Panc1 (cell line): ENCODE results near the gene MKKS. TPM values are rescaled to one million over a fixed set of nuclear protein-coding genes. Genes with fewer than 3 reads are reported as not detected.

Experiments
- ATAC-seq: fragments of 200-7000 bp; cut with Tn5 transposase; 2 replicates; pipeline ENCODE4 v1.9.1; 2020; ENCODE audit warnings: mild to moderate bottlenecking, moderate library complexity
- BruUV-seq: library from RNA; stranded (reverse); fragments of 400-500 nt; replicated peaks from 2 replicates; lab custom pipeline; 2021; lab: Mats Ljungman, UMichigan
- CTCF ChIA-PET: fragments of 300-600 bp; sonication (Branson Sonifier 250); formaldehyde crosslinking; loops from one replicate; lab custom pipeline; 2022; ENCODE audit warnings: antibody characterized with exemption; lab: Charles Lee
- POLR2A ChIA-PET: fragments of 300-600 bp; sonication (Branson Sonifier 250); formaldehyde crosslinking; loops from one replicate; lab custom pipeline; 2022; ENCODE audit warnings: antibody characterized with exemption; lab: Charles Lee
- DNase-seq: peaks from one replicate; pipeline ENCODE4 v3.0.0-alpha.2; 2010; ENCODE audit warnings: low read depth, low spot score
- H3K27ac ChIP-seq: 2 replicates; pipeline ENCODE4 v1.5.1; 2011; ENCODE audit warnings: mild to moderate bottlenecking, low read length, inconsistent platforms
- H3K27me3 ChIP-seq: fragments of 200-500 bp; sonication (Bioruptor generic); 2 replicates; pipeline ENCODE4 v1.6.0; 2014; ENCODE audit warnings: low read length, inconsistent platforms; ENCODE audit not compliant: control insufficient read depth, insufficient read depth
- H3K36me3 ChIP-seq: fragments of 200-500 bp; sonication (Bioruptor generic); 2 replicates; pipeline ENCODE4 v1.5.1; 2014; ENCODE audit warnings: inconsistent platforms, mild to moderate bottlenecking, low read length, moderate library complexity; ENCODE audit not compliant: control insufficient read depth, insufficient read depth
- H3K4me1 ChIP-seq: 2 replicates; pipeline ENCODE4 v1.5.1; 2011; ENCODE audit warnings: inconsistent platforms, mild to moderate bottlenecking, low read length, moderate library complexity; ENCODE audit not compliant: control insufficient read depth, insufficient read depth
- H3K4me3 ChIP-seq, 2 experiments: 2 replicates each; pipeline ENCODE4 v1.5.1; 2011 to 2012; ENCODE audit warnings: low read depth in 2 of 2, low read length in 2 of 2, mild to moderate bottlenecking in 2 of 2, inconsistent platforms in 1 of 2, moderate library complexity in 1 of 2
- H3K9me3 ChIP-seq: fragments of 200-500 bp; sonication (Bioruptor generic); 2 replicates; pipeline ENCODE4 v1.5.1; 2014; ENCODE audit warnings: low read depth, mild to moderate bottlenecking, inconsistent platforms, low read length, moderate library complexity; ENCODE audit not compliant: control insufficient read depth, insufficient read depth
- CTCF ChIP-seq: fragments of 450-650 bp; IDR thresholded peaks from 2 replicates; pipeline ENCODE4 v1.5.1; 2017; ENCODE audit warnings: mild to moderate bottlenecking
- POLR2AphosphoS5 ChIP-seq: IDR thresholded peaks from 2 replicates; pipeline ENCODE4 v1.6.1; 2012; ENCODE audit warnings: mild to moderate bottlenecking, low read depth, low read length, moderate library complexity
- REST ChIP-seq, 2 experiments: IDR thresholded peaks; 2 replicates each; pipeline ENCODE4 v1.6.1; 2011 to 2012; ENCODE audit warnings: low read depth in 2 of 2, control low read depth in 1 of 2, low read length in 1 of 2, mild to moderate bottlenecking in 1 of 2, moderate library complexity in 1 of 2; ENCODE audit not compliant: insufficient read depth in 1 of 2
- SIN3A ChIP-seq: IDR thresholded peaks from 2 replicates; pipeline ENCODE4 v1.6.1; 2012; ENCODE audit warnings: low read depth, mild to moderate bottlenecking, low read length, moderate library complexity, borderline replicate concordance; ENCODE audit not compliant: insufficient read depth
- TCF7L2 ChIP-seq: IDR thresholded peaks from 2 replicates; pipeline ENCODE4 v1.6.1; 2011; ENCODE audit warnings: mild to moderate bottlenecking, low read depth, low read length, inconsistent platforms
- in situ Hi-C: cut with HindIII; loops from 2 replicates; pipeline ENCODE4 v1.10.0; 2016; ENCODE audit warnings: low sequenced_read_pairs, low pct_unique_long_range_greater_than_20kb
- intact Hi-C: fragments of 100-400 bp; cut with micrococcal nuclease; formaldehyde crosslinking; loops from one replicate; pipeline ENCODE4 v1.10.0; 2022; ENCODE audit not compliant: unreplicated experiment
- total RNA-seq: library from RNA; stranded (reverse); gene quantifications from one replicate; pipeline ENCODE4 v1.2.1, GENCODE V29; 2021; ENCODE audit not compliant: unreplicated experiment

MKKS gene
- total RNA-seq, 1 experiment from 2014 or later: 15.6 TPM

DNA sequence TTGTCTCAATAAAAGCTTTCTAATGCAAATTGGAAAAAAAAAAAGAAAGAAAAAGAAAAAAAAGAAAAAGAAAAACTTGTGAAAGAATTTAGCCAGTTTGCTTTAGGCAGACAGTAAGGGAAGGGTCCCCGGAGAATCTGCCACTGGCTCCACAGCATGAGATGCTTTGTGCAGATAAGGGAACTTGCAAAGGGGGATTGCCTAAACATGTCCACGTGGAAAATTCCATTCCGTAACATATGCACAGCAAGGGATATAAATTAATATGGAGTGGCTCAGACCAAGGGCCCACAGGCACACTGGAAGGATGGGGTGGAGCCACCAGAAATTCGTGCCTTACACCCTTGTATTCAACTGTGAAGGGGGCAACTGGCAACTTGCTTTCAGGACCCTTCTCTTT is 45.4 kb downstream of the MKKS start:
- DNase-seq (no peak), ATAC-seq (no peak)
- BruUV-seq: no TSS peak
- ChIA-PET POLR2A (no interaction called here), CTCF (no interaction called here)
- Histone ChIP-seq H3K4me3 (no peak overlapping the region), H3K9me3 (no peaks in the 10 kb centered on the region), H3K27ac (no peak overlapping the region), H3K4me1 (no peaks in the 10 kb centered on the region), H3K36me3 (no peaks in the 10 kb centered on the region), H3K27me3 (no peaks in the 10 kb centered on the region)
- in situ Hi-C loops (no loop called here), intact Hi-C loops (no loop called here)
- TF ChIP-seq CTCF: no peak
- no peak for TF ChIP-seq SIN3A
- no peak for TF ChIP-seq POLR2AphosphoS5
- no peak for TF ChIP-seq TCF7L2
- TF ChIP-seq REST (IDR thresholded peaks at IDR 0.05; ENCODE audit: insufficient read depth in 1 of 2, low read depth in 2 of 2, low read length in 1 of 2): no peak

GRCh38 chr20:10387686-10388085 is 46.3 kb downstream of the MKKS start:
- DNase-seq (no peak), ATAC-seq (no peak)
- Histone ChIP-seq H3K27me3 (no peaks in the 10 kb centered on the region), H3K27ac (no peak overlapping the region), H3K9me3 (no peaks in the 10 kb centered on the region), H3K4me3 (no peak overlapping the region), H3K36me3 (no peaks in the 10 kb centered on the region), H3K4me1 (no peaks in the 10 kb centered on the region)
- ChIA-PET POLR2A (no interaction called here), CTCF (no interaction called here)
- intact Hi-C loops: no loop called here
- BruUV-seq: no TSS peak
- in situ Hi-C loops: no loop called here
- TF ChIP-seq TCF7L2: no peak
- no peak for TF ChIP-seq POLR2AphosphoS5
- no peak for TF ChIP-seq REST (IDR thresholded peaks at IDR 0.05; ENCODE audit: insufficient read depth in 1 of 2, low read depth in 2 of 2, low read length in 1 of 2)
- TF ChIP-seq SIN3A: no peak
- no peak for TF ChIP-seq CTCF
